ENCODE results near the gene ADSL. TPM values are rescaled to one million over a fixed set of nuclear protein-coding genes. Genes with fewer than 3 reads are reported as not detected.
"Not testable (repeated sequence)": the region's sequence is repeated elsewhere in the genome, so short reads cannot be mapped to it uniquely, and the experiment has no call there.

Gene ADSL
- total and polyA plus RNA-seq, 4 donors: 31.1 to 49.0 (median 37.7) TPM

GRCh38 chr22:40310081-40310767 lies 36.1 kb upstream of the ADSL start:
- H3K4me3 ChIP-seq (ENCODE audit: low read length in 2 of 2): no peak overlapping the region
- peaks cover 5 to 6% of the 10 kb centered on the region in 2 donors for H3K36me3 ChIP-seq (ENCODE audit: control insufficient read depth in 1 of 2, insufficient read depth in 2 of 2, low read length in 1 of 2)
- peak overlapping the region; percentile 24 to 90 for H3K27ac ChIP-seq (ENCODE audit: low read depth in 1 of 2, low read length in 2 of 2)
- DNase-seq: no peak
- intact Hi-C loops (cut with DNase I): no loop called here
- H3K27me3 ChIP-seq (ENCODE audit: control insufficient read depth in 1 of 2, insufficient read depth in 2 of 2, low read length in 1 of 2): no peaks in the 10 kb centered on the region
- WGBS, 2 donors: 9 to 21% methylated on average over 9 of the region's 9 CpGs
- peaks cover 0 to 3% of the 10 kb centered on the region in 2 donors for H3K4me1 ChIP-seq (ENCODE audit: control insufficient read depth in 1 of 2, insufficient read depth in 2 of 2, low read length in 2 of 2)
- ATAC-seq (ENCODE audit: low FRiP score): peak; percentile 67
- no peaks in the 10 kb centered on the region for H3K9me3 ChIP-seq (ENCODE audit: control insufficient read depth, low read length)

GRCh38 chr22:40310768-40311120 lies 35.6 kb upstream of the ADSL start:
- H3K4me3 ChIP-seq (ENCODE audit: low read length in 2 of 2): no peak overlapping the region
- 21 to 22% methylated on average over 5 of the region's 5 CpGs for WGBS, 2 donors
- peak overlapping the region in 1 of 2 donors; percentile 90 for H3K27ac ChIP-seq (ENCODE audit: low read depth in 1 of 2, low read length in 2 of 2)
- ATAC-seq (ENCODE audit: low FRiP score) (no peak), DNase-seq (no peak)
- no peaks in the 10 kb centered on the region for H3K27me3 ChIP-seq (ENCODE audit: control insufficient read depth in 1 of 2, insufficient read depth in 2 of 2, low read length in 1 of 2)
- peaks cover 0 to 3% of the 10 kb centered on the region in 2 donors for H3K4me1 ChIP-seq (ENCODE audit: control insufficient read depth in 1 of 2, insufficient read depth in 2 of 2, low read length in 2 of 2)
- intact Hi-C loops (cut with DNase I): no loop called here
- H3K9me3 ChIP-seq (ENCODE audit: control insufficient read depth, low read length): no peaks in the 10 kb centered on the region
- peaks cover 6 to 8% of the 10 kb centered on the region in 2 donors for H3K36me3 ChIP-seq (ENCODE audit: control insufficient read depth in 1 of 2, insufficient read depth in 2 of 2, low read length in 1 of 2)

DNA sequence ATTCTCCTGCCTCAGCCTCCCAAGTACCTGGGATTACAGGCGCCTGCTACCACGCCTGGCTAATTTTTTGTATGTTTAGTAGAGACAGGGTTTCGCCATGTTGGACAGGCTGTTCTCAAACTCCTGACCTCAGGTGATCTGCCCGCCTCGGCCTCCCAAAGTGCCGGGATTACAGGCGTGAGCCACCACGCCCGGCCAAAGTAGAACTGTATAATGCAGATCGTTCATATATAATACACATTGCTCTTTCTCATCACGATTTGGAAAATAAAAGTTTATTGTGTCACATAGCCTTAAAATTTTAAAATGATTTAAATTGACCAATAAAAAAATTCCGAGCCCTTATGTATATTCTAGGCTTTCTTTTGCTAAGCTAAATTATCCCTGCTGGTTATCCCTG lies 34.7 kb upstream of the ADSL start:
- H3K9me3 ChIP-seq (ENCODE audit: control insufficient read depth, low read length); ATAC-seq (ENCODE audit: low FRiP score); H3K27ac ChIP-seq (ENCODE audit: low read depth in 1 of 2, low read length in 2 of 2); H3K27me3 ChIP-seq (ENCODE audit: control insufficient read depth in 1 of 2, insufficient read depth in 2 of 2, low read length in 1 of 2); H3K4me1 ChIP-seq (ENCODE audit: control insufficient read depth in 1 of 2, insufficient read depth in 2 of 2, low read length in 2 of 2); DNase-seq; intact Hi-C loops (cut with DNase I); H3K36me3 ChIP-seq (ENCODE audit: control insufficient read depth in 1 of 2, insufficient read depth in 2 of 2, low read length in 1 of 2); H3K4me3 ChIP-seq (ENCODE audit: low read length in 2 of 2): not testable (repeated sequence)
- WGBS, 2 donors: 95 to 96% methylated on average over 12 of the region's 12 CpGs

- Histone ChIP-seq H3K4me1 (ENCODE audit: control insufficient read depth in 1 of 2, insufficient read depth in 2 of 2, low read length in 2 of 2) (peaks cover 0 to 3% of the 10 kb centered on the region in 2 donors), H3K4me3 (ENCODE audit: low read length in 2 of 2) (no peak overlapping the region), H3K27ac (ENCODE audit: low read depth in 1 of 2, low read length in 2 of 2) (no peak overlapping the region), H3K9me3 (ENCODE audit: control insufficient read depth, low read length) (no peaks in the 10 kb centered on the region), H3K27me3 (ENCODE audit: control insufficient read depth in 1 of 2, insufficient read depth in 2 of 2, low read length in 1 of 2) (no peaks in the 10 kb centered on the region), H3K36me3 (ENCODE audit: control insufficient read depth in 1 of 2, insufficient read depth in 2 of 2, low read length in 1 of 2) (peaks cover 8 to 10% of the 10 kb centered on the region in 2 donors)
- 89 to 95% methylated on average over 2 of the region's 2 CpGs for WGBS, 2 donors
- no peak for DNase-seq
- no peak for ATAC-seq (ENCODE audit: low FRiP score)
- intact Hi-C loops (cut with DNase I): no loop called here
Observed at GRCh38 chr22:40312050-40312449, 34.2 kb upstream of the ADSL start.

- Histone ChIP-seq H3K4me1 (ENCODE audit: control insufficient read depth in 1 of 2, insufficient read depth in 2 of 2, low read length in 2 of 2) (peaks cover 0 to 3% of the 10 kb centered on the region in 2 donors), H3K4me3 (ENCODE audit: low read length in 2 of 2) (no peak overlapping the region), H3K9me3 (ENCODE audit: control insufficient read depth, low read length) (no peaks in the 10 kb centered on the region), H3K36me3 (ENCODE audit: control insufficient read depth in 1 of 2, insufficient read depth in 2 of 2, low read length in 1 of 2) (peaks cover 8 to 12% of the 10 kb centered on the region in 2 donors), H3K27ac (ENCODE audit: low read depth in 1 of 2, low read length in 2 of 2) (no peak overlapping the region), H3K27me3 (ENCODE audit: control insufficient read depth in 1 of 2, insufficient read depth in 2 of 2, low read length in 1 of 2) (no peaks in the 10 kb centered on the region)
- intact Hi-C loops (cut with DNase I): no loop called here
- DNase-seq (no peak), ATAC-seq (ENCODE audit: low FRiP score) (no peak)
- WGBS, 2 donors: 66 to 67% methylated on average over 2 of the region's 2 CpGs
Observed at GRCh38 chr22:40313007-40313406, 33.3 kb upstream of the ADSL start.

GRCh38 chr22:40314041-40314440 lies 32.3 kb upstream of the ADSL start:
- H3K27me3 ChIP-seq (ENCODE audit: control insufficient read depth in 1 of 2, insufficient read depth in 2 of 2, low read length in 1 of 2): no peaks in the 10 kb centered on the region
- no peak overlapping the region for H3K27ac ChIP-seq (ENCODE audit: low read depth in 1 of 2, low read length in 2 of 2)
- intact Hi-C loops (cut with DNase I): no loop called here
- no peak for DNase-seq
- no peak for ATAC-seq (ENCODE audit: low FRiP score)
- peaks cover 8 to 10% of the 10 kb centered on the region in 2 donors for H3K36me3 ChIP-seq (ENCODE audit: control insufficient read depth in 1 of 2, insufficient read depth in 2 of 2, low read length in 1 of 2)
- no peaks in the 10 kb centered on the region for H3K9me3 ChIP-seq (ENCODE audit: control insufficient read depth, low read length)
- no peak overlapping the region for H3K4me3 ChIP-seq (ENCODE audit: low read length in 2 of 2)
- H3K4me1 ChIP-seq (ENCODE audit: control insufficient read depth in 1 of 2, insufficient read depth in 2 of 2, low read length in 2 of 2): peaks cover 0 to 3% of the 10 kb centered on the region in 2 donors

DNA sequence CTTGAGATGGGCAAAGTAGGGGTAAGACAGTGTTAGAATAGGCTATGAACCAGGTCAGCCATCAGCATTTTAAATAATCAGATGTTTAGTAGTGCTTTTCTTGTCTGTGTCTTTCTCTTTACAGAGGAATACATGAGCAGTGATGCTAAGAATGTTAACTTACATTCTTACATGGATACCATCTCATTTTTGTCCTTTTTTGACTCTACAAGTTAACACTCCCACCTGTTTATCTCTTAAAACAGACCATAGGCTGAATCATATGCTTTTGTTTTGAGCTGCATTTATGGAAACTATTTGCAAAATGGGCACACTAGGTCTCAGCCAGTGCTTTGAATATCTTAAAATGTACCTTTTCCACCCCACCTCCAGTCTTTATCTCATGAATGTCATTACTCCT lies 25.6 kb upstream of the ADSL start:
- intact Hi-C loops (cut with DNase I): no loop called here
- no peaks in the 10 kb centered on the region for H3K4me1 ChIP-seq (ENCODE audit: control insufficient read depth in 1 of 2, insufficient read depth in 2 of 2, low read length in 2 of 2)
- H3K4me3 ChIP-seq (ENCODE audit: low read length in 2 of 2): no peak overlapping the region
- peaks cover 2 to 13% of the 10 kb centered on the region in 2 donors for H3K36me3 ChIP-seq (ENCODE audit: control insufficient read depth in 1 of 2, insufficient read depth in 2 of 2, low read length in 1 of 2)
- no peak overlapping the region for H3K27ac ChIP-seq (ENCODE audit: low read depth in 1 of 2, low read length in 2 of 2)
- H3K9me3 ChIP-seq (ENCODE audit: control insufficient read depth, low read length): no peaks in the 10 kb centered on the region
- ATAC-seq (ENCODE audit: low FRiP score): no peak
- DNase-seq: no peak
- no peaks in the 10 kb centered on the region for H3K27me3 ChIP-seq (ENCODE audit: control insufficient read depth in 1 of 2, insufficient read depth in 2 of 2, low read length in 1 of 2)

- 52 to 54% methylated on average over 5 of the region's 5 CpGs for WGBS, 2 donors
- Histone ChIP-seq H3K4me3 (ENCODE audit: low read length in 2 of 2) (no peak overlapping the region), H3K27me3 (ENCODE audit: control insufficient read depth in 1 of 2, insufficient read depth in 2 of 2, low read length in 1 of 2) (no peaks in the 10 kb centered on the region), H3K9me3 (ENCODE audit: control insufficient read depth, low read length) (no peaks in the 10 kb centered on the region), H3K4me1 (ENCODE audit: control insufficient read depth in 1 of 2, insufficient read depth in 2 of 2, low read length in 2 of 2) (no peaks in the 10 kb centered on the region), H3K27ac (ENCODE audit: low read depth in 1 of 2, low read length in 2 of 2) (no peak overlapping the region), H3K36me3 (ENCODE audit: control insufficient read depth in 1 of 2, insufficient read depth in 2 of 2, low read length in 1 of 2) (peaks cover 2 to 11% of the 10 kb centered on the region in 2 donors)
- ATAC-seq (ENCODE audit: low FRiP score): no peak
- intact Hi-C loops (cut with DNase I): no loop called here
- no peak for DNase-seq
Observed at GRCh38 chr22:40322021-40322420, 24.3 kb upstream of the ADSL start.

DNA sequence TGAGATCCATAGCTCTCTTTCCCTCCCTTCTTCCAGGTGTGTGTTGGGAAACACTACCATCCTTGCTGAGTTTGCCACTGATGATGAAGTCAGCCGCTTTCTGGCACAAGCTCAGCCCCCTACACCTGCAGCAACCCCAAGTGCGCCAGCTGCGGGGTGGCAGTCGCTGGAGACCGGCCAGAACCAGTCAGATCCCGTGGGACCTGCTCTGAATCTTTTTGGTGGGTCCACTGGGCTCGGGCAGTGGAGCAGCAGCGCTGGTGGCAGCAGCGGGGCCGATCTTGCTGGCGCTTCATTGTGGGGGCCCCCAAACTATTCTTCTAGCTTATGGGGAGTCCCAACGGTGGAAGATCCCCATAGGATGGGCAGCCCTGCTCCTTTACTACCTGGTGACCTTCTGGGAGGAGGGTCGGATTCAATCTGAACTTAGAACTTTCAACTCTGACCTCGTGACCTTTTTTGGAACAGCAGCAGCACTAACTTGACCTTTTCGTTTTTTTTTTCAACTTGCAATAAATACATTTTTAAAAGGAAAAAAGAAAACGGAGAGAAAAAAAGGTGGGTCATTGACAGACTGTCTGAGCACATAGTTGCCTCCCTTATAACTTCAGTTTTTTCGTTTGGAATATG lies 23.4 kb upstream of the ADSL start:
- Histone ChIP-seq H3K4me3 (ENCODE audit: low read length in 2 of 2) (no peak overlapping the region), H3K9me3 (ENCODE audit: control insufficient read depth, low read length) (no peaks in the 10 kb centered on the region), H3K36me3 (ENCODE audit: control insufficient read depth in 1 of 2, insufficient read depth in 2 of 2, low read length in 1 of 2) (peaks cover 2 to 8% of the 10 kb centered on the region in 2 donors), H3K4me1 (ENCODE audit: control insufficient read depth in 1 of 2, insufficient read depth in 2 of 2, low read length in 2 of 2) (no peaks in the 10 kb centered on the region), H3K27me3 (ENCODE audit: control insufficient read depth in 1 of 2, insufficient read depth in 2 of 2, low read length in 1 of 2) (no peaks in the 10 kb centered on the region), H3K27ac (ENCODE audit: low read depth in 1 of 2, low read length in 2 of 2) (no peak overlapping the region)
- DNase-seq (no peak), ATAC-seq (ENCODE audit: low FRiP score) (no peak)
- intact Hi-C loops (cut with DNase I): no loop called here
- 88 to 89% methylated on average over 17 of the region's 17 CpGs for WGBS, 2 donors

Measured in aorta (tissue), 5 donors.